B cell (primary cell): ENCODE data around the gene SCFD1.

Experiments used
- EZH2 ChIP-seq: IDR thresholded peaks from 2 replicates; pipeline ENCODE4 v1.6.1; 2012; ENCODE audit warnings: borderline replicate concordance, low read depth, mild to moderate bottlenecking, moderate library complexity, low read length; ENCODE audit not compliant: insufficient read depth, poor library complexity, severe bottlenecking
- TF ChIP-seq, protein P1 (sequence below): fragments of 200-600 bp; IDR thresholded peaks from one replicate; pipeline ENCODE4 v1.8.0; 2022; ENCODE audit warnings: antibody characterized with exemption, mild to moderate bottlenecking

DNA sequence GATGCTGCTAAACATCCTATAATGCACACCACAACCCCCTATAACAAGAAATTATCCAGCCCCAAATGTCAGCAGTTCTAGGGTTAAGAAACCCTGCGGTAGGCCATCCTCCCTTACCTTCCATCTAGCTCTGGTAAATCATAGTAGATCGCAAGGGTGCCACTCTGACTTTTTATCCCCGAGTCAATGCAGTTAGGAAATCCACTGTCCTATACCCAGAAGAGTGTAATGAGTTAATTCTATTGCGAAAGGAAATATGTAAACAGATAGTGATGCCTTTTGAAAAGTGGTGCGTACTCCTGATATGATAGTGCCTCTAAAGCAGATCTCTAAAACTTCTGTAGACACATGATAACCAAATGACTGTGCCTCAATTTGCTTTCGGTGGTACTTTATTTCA lies 29.8 kb downstream of the SCFD1 start:
- TF ChIP-seq, protein P1, sequence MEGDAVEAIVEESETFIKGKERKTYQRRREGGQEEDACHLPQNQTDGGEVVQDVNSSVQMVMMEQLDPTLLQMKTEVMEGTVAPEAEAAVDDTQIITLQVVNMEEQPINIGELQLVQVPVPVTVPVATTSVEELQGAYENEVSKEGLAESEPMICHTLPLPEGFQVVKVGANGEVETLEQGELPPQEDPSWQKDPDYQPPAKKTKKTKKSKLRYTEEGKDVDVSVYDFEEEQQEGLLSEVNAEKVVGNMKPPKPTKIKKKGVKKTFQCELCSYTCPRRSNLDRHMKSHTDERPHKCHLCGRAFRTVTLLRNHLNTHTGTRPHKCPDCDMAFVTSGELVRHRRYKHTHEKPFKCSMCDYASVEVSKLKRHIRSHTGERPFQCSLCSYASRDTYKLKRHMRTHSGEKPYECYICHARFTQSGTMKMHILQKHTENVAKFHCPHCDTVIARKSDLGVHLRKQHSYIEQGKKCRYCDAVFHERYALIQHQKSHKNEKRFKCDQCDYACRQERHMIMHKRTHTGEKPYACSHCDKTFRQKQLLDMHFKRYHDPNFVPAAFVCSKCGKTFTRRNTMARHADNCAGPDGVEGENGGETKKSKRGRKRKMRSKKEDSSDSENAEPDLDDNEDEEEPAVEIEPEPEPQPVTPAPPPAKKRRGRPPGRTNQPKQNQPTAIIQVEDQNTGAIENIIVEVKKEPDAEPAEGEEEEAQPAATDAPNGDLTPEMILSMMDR: no peak
- no peak for TF ChIP-seq EZH2
